GM12873 (cell line): ENCODE measurements around the gene CDH8.

Experiments used
- CTCF ChIP-seq: IDR thresholded peaks from 2 replicates; pipeline ENCODE4 v1.5.1; 2012; ENCODE audit warnings: low read depth, mild to moderate bottlenecking, moderate library complexity, low read length, control low read depth; ENCODE audit not compliant: insufficient read depth; ENCODE audit errors: missing control alignments

CDH8 gene

GRCh38 chr16:61957075-61957855 is 79.0 kb downstream of the CDH8 start:
- TF ChIP-seq CTCF, result no peak

DNA sequence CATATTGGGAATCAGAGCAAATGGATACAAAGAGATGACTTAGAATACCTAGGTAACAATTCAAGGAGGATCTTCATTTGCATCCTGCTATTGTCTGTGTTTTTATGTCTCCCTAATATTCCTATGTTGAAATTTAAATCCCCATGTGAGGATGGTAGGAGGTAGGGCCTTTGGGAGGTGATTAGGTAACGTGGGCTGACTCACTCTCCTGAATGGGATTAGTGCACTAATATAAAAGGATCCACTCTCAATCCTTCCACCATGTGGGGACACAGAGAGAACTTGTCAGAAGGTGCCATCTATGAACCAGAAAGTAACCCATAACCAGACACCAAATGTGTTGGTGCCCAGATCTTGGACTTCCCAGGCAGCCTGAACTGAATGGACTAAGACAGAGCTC is 83.4 kb downstream of the CDH8 start:
- TF ChIP-seq CTCF, result no peak

DNA sequence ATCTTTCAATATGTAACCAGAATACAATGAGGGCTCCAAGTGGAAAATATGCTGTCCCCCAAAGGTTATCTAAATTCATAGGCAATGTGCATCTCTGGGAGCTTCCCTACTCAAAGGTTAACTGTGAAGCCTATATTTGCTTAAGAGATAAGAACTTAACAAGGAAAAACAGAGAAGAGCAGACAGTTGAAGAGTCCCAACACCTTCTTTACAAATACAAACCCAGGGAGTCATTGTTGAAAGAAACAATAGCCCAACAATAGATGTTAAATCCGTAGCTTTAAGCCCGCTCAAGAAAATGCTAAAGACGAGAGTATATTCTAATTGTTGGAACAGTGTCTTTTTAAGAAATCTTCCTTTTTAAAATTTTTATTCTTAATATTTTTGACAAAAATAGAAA is 87.8 kb downstream of the CDH8 start:
- TF ChIP-seq CTCF, result no peak

DNA sequence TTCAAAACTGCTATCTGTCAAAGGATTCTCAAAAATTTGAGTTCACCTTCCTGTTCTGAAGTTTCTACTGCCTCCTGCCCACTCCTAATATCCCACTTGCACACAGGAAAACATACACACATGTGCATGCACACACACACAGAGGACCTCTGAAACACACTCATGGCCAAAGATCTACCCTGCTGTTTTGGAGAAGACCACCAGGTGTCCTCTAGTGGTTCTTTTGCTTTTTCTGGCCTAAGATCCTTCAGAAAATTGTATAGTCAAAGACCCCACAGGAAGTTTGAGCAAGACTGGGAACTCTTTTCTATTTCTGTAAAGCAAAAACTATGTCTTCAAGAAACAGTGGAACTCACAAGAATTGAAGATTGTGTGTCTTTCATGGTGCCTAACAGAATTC is 90.2 kb downstream of the CDH8 start:
- peak; percentile 19 for TF ChIP-seq CTCF

GRCh38 chr16:61945511-61945910 is 90.7 kb downstream of the CDH8 start:
- TF ChIP-seq CTCF, result no peak

DNA sequence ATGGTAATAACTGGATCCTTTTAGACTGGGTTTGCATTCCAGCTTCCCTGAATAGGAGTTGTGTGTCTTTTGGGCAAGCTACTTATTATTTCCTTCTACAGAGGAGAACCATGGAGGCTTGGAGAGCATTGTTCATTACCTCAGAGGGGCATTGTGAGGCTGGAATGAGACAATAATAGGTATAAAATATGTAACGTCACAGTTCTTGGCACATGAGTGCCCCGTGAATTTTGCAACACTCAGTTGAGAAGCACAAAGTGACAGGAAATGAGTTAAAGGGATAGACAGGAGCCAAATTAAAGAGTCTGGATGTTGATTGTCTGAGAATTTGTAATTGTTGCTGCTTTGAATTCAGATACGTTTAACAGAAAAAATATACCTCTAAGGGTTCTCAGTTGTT is 92.2 kb downstream of the CDH8 start:
- no peak for TF ChIP-seq CTCF

- TF ChIP-seq CTCF, result no peak
Measured at GRCh38 chr16:61940611-61941010, 95.6 kb downstream of the CDH8 start.
